ENCODE data around the gene OR6B1.

Gene OR6B1

GRCh38 chr7:144011458-144012230 lies 11.5 kb downstream of the OR6B1 start:
- H3K4me3 ChIP-seq (ENCODE audit: control insufficient read depth, low read depth, low read length): no peak overlapping the region
- peak; percentile 39 for DNase-seq (ENCODE audit: low read depth)
- no peak for TF ChIP-seq CTCF (conservative IDR thresholded peaks at IDR 0.05; ENCODE audit: control insufficient read depth, insufficient read depth, low read depth, low read length)

DNA sequence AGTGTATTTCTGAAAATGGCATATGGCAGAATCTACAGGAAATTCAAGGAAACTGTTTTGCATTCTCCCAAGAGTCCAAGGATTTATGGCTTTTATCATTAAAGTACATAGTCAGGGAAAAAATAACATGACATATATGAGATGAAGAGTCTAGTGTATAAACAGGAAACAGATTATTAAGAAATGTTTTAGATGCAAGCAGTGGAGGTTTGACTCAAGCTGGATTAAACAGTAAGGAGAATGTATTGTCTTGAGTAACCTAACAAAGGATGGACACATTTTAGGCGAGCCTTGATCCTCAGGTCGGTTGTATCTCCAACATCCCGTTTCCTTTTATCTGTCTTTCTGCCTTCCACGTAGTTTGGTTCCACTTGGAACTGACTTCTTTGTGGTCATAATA lies 17.9 kb downstream of the OR6B1 start:
- no peak for DNase-seq (ENCODE audit: low read depth)
- H3K4me3 ChIP-seq (ENCODE audit: control insufficient read depth, low read depth, low read length): no peak overlapping the region
- no peak for TF ChIP-seq CTCF (conservative IDR thresholded peaks at IDR 0.05; ENCODE audit: control insufficient read depth, insufficient read depth, low read depth, low read length)

GRCh38 chr7:144019457-144019856 lies 19.3 kb downstream of the OR6B1 start:
- TF ChIP-seq CTCF (conservative IDR thresholded peaks at IDR 0.05; ENCODE audit: control insufficient read depth, insufficient read depth, low read depth, low read length): no peak
- DNase-seq (ENCODE audit: low read depth): peak; percentile 77

GRCh38 chr7:144020340-144020739 lies 20.2 kb downstream of the OR6B1 start:
- H3K4me3 ChIP-seq (ENCODE audit: control insufficient read depth, low read depth, low read length): no peak overlapping the region
- DNase-seq (ENCODE audit: low read depth): no peak
- no peak for TF ChIP-seq CTCF (conservative IDR thresholded peaks at IDR 0.05; ENCODE audit: control insufficient read depth, insufficient read depth, low read depth, low read length)

More at GRCh38 chr7:144019457-144019856, 19.3 kb downstream of the OR6B1 start:
- no peak overlapping the region for H3K4me3 ChIP-seq (ENCODE audit: control insufficient read depth, low read depth, low read length)

- TF ChIP-seq CTCF (conservative IDR thresholded peaks at IDR 0.05; ENCODE audit: control insufficient read depth, insufficient read depth, low read depth, low read length): no peak
- H3K4me3 ChIP-seq (ENCODE audit: control insufficient read depth, low read depth, low read length): no peak overlapping the region
- DNase-seq (ENCODE audit: low read depth): no peak
Observed at GRCh38 chr7:144022169-144022568, 22.0 kb downstream of the OR6B1 start.

DNA sequence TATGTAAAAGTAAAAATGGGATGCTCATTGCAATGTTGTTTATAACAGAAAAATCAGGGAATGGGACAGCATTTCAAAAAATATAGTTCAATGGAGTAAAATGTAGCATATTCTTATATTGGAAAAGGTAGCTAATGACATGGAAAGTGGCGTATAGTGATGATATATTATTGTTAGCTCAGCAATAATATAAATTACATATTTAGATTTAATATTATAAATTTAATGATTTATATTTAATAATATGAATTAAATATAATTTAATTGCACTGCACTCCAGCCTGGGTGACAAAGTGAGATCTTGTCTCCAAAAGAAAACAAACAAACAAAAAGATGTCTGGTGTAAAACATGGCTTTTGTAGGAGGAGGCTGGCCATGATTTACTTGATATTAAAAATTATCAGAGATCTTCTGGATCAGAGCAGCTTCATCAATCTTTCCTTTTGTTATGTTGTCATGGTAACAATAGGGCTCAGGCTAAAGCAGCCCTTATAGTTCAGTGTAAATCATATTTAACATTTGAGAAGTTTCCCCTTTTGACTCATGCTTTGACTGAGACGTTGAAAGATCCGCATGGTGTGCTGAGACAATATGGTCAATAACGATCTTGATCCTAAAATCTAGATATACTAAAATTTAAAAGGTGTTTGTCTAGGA lies 23.2 kb downstream of the OR6B1 start:
- no peak for DNase-seq (ENCODE audit: low read depth)
- TF ChIP-seq CTCF (conservative IDR thresholded peaks at IDR 0.05; ENCODE audit: control insufficient read depth, insufficient read depth, low read depth, low read length): no peak
- H3K4me3 ChIP-seq (ENCODE audit: control insufficient read depth, low read depth, low read length): no peak overlapping the region
